Psoas muscle (tissue), 8 donors: ENCODE results near the gene IRF1. TPM values are rescaled to one million over a fixed set of nuclear protein-coding genes. Genes with fewer than 3 reads are reported as not detected.

ENCODE experiments used
- ATAC-seq, 4 donors: fragments of 200-7000 bp; cut with Tn5 transposase; one replicate each; pipeline ENCODE4 v1.9.1; 2020; ENCODE audit warnings: moderate library complexity in 3 of 4, mild to moderate bottlenecking in 2 of 4
- DNase-seq, 2 donors: peaks; one replicate each; pipeline ENCODE4 v3.0.0-alpha.2; 2020
- H3K27ac ChIP-seq: fragments of 200-600 bp; one replicate; pipeline ENCODE4 v1.8.0; 2022
- H3K27me3 ChIP-seq, 3 donors: fragments of 200-600 bp in 1 of 3; one replicate each; pipeline versions ENCODE4 v1.6.1 to v1.8.0; 2013 to 2022; ENCODE audit warnings: low read length in 2 of 3, mild to moderate bottlenecking in 2 of 3, moderate library complexity in 1 of 3; ENCODE audit not compliant: insufficient read depth in 3 of 3
- H3K36me3 ChIP-seq, 2 donors: fragments of 200-600 bp in 1 of 2; one replicate each; pipeline versions ENCODE4 v1.6.1 to v1.8.0; 2013 to 2022; ENCODE audit warnings: low read depth in 1 of 2, mild to moderate bottlenecking in 1 of 2, moderate library complexity in 1 of 2; ENCODE audit not compliant: insufficient read depth in 1 of 2
- H3K4me1 ChIP-seq: fragments of 200-600 bp; one replicate; pipeline ENCODE4 v1.8.0; 2022
- H3K4me3 ChIP-seq: fragments of 200-600 bp; one replicate; pipeline ENCODE4 v1.8.0; 2022; ENCODE audit warnings: mild to moderate bottlenecking
- H3K9me3 ChIP-seq: fragments of 200-600 bp; one replicate; pipeline ENCODE4 v1.8.0; 2022
- WGBS, 3 donors: extraction: QIAGEN DNeasy Blood & Tissue Kit; methylation state at CpG; one replicate each; pipeline versions ENCODE4 v1.1.6 to v1.1.7; 2013; 5-methylcytosine and 5-hydroxymethylcytosine counted together
- intact Hi-C, 2 donors: fragments of 100-400 bp; cut with DNase I; formaldehyde crosslinking; loops; one replicate each; pipeline versions ENCODE4 v1.11.0 to v1.14.2; 2022
- polyA plus RNA-seq, 3 donors: library from polyadenylated mRNA; stranded (reverse); fragments of 200-250 nt; gene quantifications; one replicate each; pipeline ENCODE4 v1.2.3, GENCODE V29; 2013
- total RNA-seq, 4 donors: library from RNA; stranded (reverse); fragmentation: NEBNext Ultra II Directional in 2 of 4; extraction: Animal tissue kit (Norgen Biotek cat#: 25700) in 2 of 4; gene quantifications; one replicate each; pipeline versions ENCODE4 v1.2.1 to v1.2.4, GENCODE V29; 2021 to 2023
- TF ChIP-seq, protein P1 (sequence below): fragments of 200-600 bp; IDR thresholded peaks from one replicate; pipeline ENCODE4 v1.8.0; 2022; ENCODE audit warnings: antibody characterized with exemption
- donor health status: healthy with polysubstance abuse.
- donor health status: DM: no; HTN: no; CAD: no; lungs with moderate emphysema.
- donor health status: Bipolar disorder and iron deficiency.
- donor health status: healthy.
- donor health status: DM: yes; HTN: yes; CAD: no.
- donor health status: DM: no; HTN: no; CAD: no.
- donor health status: DM: no; HTN: no; CAD: no.
- donor health status: DM: yes; HTN: yes; CAD: no.

IRF1 gene
- total and polyA plus RNA-seq, 7 donors, result 4.7 to 18.8 (median 11.8) TPM

DNA sequence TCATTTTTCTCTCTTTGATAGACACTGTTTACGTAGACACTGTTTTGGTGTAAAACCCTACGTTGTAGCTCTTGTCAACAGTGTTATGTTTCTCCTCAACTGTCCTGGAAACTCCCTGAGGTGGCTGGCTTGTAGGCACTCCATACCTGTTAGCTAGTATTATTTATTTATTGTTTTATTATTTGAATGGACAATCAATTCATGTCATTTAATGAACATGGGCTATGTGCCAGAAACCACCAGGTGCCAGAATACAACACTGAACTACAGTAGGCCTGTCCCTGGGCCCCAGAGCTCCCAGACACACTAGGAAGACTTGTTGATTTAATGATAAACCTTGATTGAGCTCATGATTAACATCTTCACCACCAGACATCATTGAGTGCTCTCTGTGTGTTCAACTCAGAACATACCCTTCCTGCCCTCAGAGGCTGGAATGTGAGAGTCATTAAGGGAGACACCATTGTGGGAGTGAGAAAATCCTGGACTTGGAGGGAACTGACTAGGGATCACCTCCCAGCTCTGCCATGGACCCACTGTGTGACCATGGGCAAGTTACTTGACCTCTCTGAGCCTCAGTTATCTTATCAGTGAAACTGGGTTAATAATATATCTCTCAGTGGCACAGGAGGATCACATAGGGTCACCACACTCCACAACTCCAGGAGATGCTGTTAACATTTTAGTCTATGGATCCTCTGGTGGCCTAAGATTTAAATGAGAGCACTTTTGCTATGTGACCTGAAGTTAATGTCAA is 19.2 kb downstream of the IRF1 start:
- Histone ChIP-seq H3K27ac (no peak overlapping the region), H3K27me3 (no peaks in the 10 kb centered on the region), H3K9me3 (no peaks in the 10 kb centered on the region), H3K36me3 (peaks cover 0 to 6% of the 10 kb centered on the region in 2 donors), H3K4me3 (no peak overlapping the region), H3K4me1 (peaks cover 10% of the 10 kb centered on the region)
- TF ChIP-seq, protein P1, sequence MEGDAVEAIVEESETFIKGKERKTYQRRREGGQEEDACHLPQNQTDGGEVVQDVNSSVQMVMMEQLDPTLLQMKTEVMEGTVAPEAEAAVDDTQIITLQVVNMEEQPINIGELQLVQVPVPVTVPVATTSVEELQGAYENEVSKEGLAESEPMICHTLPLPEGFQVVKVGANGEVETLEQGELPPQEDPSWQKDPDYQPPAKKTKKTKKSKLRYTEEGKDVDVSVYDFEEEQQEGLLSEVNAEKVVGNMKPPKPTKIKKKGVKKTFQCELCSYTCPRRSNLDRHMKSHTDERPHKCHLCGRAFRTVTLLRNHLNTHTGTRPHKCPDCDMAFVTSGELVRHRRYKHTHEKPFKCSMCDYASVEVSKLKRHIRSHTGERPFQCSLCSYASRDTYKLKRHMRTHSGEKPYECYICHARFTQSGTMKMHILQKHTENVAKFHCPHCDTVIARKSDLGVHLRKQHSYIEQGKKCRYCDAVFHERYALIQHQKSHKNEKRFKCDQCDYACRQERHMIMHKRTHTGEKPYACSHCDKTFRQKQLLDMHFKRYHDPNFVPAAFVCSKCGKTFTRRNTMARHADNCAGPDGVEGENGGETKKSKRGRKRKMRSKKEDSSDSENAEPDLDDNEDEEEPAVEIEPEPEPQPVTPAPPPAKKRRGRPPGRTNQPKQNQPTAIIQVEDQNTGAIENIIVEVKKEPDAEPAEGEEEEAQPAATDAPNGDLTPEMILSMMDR, result no peak
- 91 to 94% (median 92%) methylated on average over 2 of the region's 2 CpGs for WGBS, 3 donors
- intact Hi-C loops, result no loop called here
- DNase-seq (no peak), ATAC-seq (no peak)

DNA sequence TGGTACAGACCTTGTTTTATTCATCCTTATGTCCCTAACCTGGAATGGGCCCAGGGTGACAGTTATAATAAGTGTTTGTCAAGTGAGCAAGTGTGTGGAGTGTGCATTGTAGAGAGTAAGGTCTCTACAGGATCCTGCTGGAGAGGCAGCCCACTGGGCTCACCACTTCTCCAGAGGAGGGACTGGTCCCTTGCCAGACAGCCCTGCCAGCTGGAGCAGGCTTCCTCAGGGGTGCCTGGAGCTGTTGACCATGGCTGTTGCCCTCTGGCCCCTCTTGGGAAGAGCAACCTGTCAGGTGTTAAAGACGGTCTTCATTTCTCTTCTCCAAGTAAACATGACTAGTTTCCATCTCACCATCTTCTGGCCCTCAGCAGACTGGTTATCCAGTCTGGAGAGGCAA is 20.0 kb downstream of the IRF1 start:
- DNase-seq (no peak), ATAC-seq (no peak)
- peaks cover 0 to 6% of the 10 kb centered on the region in 2 donors for H3K36me3 ChIP-seq
- H3K27ac ChIP-seq, result no peak overlapping the region
- TF ChIP-seq, protein P1, result no peak
- H3K9me3 ChIP-seq, result no peaks in the 10 kb centered on the region
- no peaks in the 10 kb centered on the region for H3K27me3 ChIP-seq
- H3K4me3 ChIP-seq, result no peak overlapping the region
- peaks cover 12% of the 10 kb centered on the region for H3K4me1 ChIP-seq
- 64 to 86% (median 75%) methylated on average over 1 of the region's 1 CpG for WGBS, 3 donors
- intact Hi-C loops, result no loop called here

DNA sequence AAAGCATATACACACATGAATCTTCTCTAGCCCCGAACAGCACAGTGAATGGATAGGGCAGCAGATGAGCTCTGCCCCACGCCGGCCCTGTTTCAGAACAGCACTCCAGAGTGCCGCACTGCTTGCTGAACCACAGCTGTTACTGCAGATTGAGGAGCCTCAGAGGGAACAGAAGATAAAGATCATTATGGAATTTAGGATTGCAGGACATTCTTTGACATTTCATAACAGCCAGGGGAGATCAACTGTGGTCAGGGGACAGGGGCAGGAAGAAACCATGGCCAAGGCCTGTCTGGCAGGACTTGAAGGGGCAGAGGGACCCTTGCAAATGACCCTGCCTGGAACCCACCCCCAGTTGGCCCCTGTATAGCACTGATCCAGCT is 20.6 kb downstream of the IRF1 start:
- intact Hi-C loops, result no loop called here
- DNase-seq, result no peak
- peaks cover 8% of the 10 kb centered on the region for H3K4me1 ChIP-seq
- no peaks in the 10 kb centered on the region for H3K9me3 ChIP-seq
- no peak for ATAC-seq
- no peaks in the 10 kb centered on the region for H3K27me3 ChIP-seq
- WGBS, 3 donors, result 85 to 93% (median 92%) methylated on average over 4 of the region's 4 CpGs
- no peak overlapping the region for H3K4me3 ChIP-seq
- peaks cover 0 to 6% of the 10 kb centered on the region in 2 donors for H3K36me3 ChIP-seq
- TF ChIP-seq, protein P1, result no peak
- H3K27ac ChIP-seq, result no peak overlapping the region

DNA sequence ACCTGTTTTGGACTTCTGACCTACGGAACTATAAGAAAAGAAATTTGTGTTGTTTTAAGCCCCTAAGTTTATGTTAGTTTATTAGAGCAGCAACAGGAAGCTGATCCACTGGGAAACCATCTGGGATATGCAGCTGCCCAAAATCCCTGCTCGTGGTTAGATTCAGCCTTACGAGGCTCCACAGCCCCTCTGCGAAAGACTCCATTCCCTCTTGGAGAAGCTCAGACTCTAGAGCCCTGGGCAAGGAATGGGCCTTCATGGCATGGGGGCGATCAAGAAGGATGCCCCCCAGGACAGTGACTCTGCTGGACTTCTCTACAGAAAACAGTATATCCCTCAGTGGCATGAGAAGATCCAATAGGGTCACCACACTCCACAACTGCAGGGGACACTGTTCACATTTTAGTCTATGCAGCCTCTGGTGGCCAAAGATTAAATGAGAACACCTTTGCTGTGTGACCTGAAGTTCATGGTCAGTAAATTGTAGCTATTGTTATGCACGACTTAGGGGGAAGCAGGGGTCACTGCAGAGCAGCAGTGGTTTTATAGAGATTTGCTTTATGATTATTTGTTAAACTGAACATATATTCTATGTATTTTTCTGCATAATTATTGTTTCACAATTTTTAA is 21.1 kb downstream of the IRF1 start:
- Histone ChIP-seq H3K4me1 (peaks cover 8% of the 10 kb centered on the region), H3K36me3 (peaks cover 0 to 6% of the 10 kb centered on the region in 2 donors), H3K27ac (no peak overlapping the region), H3K27me3 (no peaks in the 10 kb centered on the region), H3K4me3 (no peak overlapping the region), H3K9me3 (no peaks in the 10 kb centered on the region)
- intact Hi-C loops, result no loop called here
- WGBS, 3 donors, result 78 to 90% (median 82%) methylated on average over 6 of the region's 6 CpGs
- DNase-seq (no peak), ATAC-seq (no peak)
- TF ChIP-seq, protein P1, result no peak
